GM12872 (cell line): ENCODE measurements around the gene LPP.

Experiments used
- CTCF ChIP-seq: IDR thresholded peaks from 3 replicates; pipeline ENCODE4 v1.5.1; 2011; ENCODE audit warnings: low read depth, mild to moderate bottlenecking, low read length, moderate library complexity; ENCODE audit not compliant: insufficient read depth

LPP gene

GRCh38 chr3:188562144-188562543, 408.2 kb downstream of the LPP start:
- TF ChIP-seq CTCF: no peak

GRCh38 chr3:188567478-188568195, 413.7 kb downstream of the LPP start:
- TF ChIP-seq CTCF: no peak

GRCh38 chr3:188568736-188569135, 414.8 kb downstream of the LPP start:
- TF ChIP-seq CTCF: no peak

GRCh38 chr3:188571531-188572095, 417.7 kb downstream of the LPP start:
- no peak for TF ChIP-seq CTCF

- no peak for TF ChIP-seq CTCF
Observed at GRCh38 chr3:188573291-188573940, 419.5 kb downstream of the LPP start.

- no peak for TF ChIP-seq CTCF
Observed at GRCh38 chr3:188573956-188574355, 420.0 kb downstream of the LPP start.

- no peak for TF ChIP-seq CTCF
Observed at GRCh38 chr3:188574885-188575284, 420.9 kb downstream of the LPP start.
